ENCODE data around the gene BEST1. TPM values are rescaled to one million over a fixed set of nuclear protein-coding genes. Genes with fewer than 3 reads are reported as not detected.

BEST1 gene
- total RNA-seq, 1 experiment from 2014 or later, result 0.13 TPM

DNA sequence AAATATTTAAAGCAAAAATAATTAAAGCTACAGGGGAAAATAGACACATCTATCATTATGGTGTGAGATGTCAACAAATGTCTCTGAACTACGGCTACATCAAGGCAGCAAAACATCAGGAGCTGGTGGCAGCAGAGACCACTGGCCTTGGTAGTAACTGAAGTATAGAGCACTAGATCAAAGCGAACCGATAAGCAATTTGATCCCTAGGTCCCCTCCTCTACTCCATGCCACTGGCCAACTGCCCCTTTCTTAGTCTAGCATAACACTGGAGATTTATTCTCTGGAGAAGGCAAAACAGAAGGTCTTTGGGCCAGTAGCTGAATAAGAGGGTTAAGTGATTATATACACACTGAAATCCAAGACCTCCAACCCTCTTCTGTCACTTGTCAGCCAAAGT is 19.2 kb upstream of the BEST1 start:
- no peak for ATAC-seq
- Histone ChIP-seq H3K4me1 (ENCODE audit: control insufficient read depth, insufficient read depth, low read length) (no peaks in the 10 kb centered on the region), H3K27ac (ENCODE audit: low read length) (no peak overlapping the region), H3K27me3 (ENCODE audit: control insufficient read depth, insufficient read depth, low read length) (no peaks in the 10 kb centered on the region), H3K9me3 (ENCODE audit: control insufficient read depth, insufficient read depth, low read depth, low read length) (no peaks in the 10 kb centered on the region), H3K36me3 (ENCODE audit: control insufficient read depth, insufficient read depth, low read length) (no peaks in the 10 kb centered on the region), H3K4me3 (ENCODE audit: low read depth in 2 of 2, low read length in 2 of 2) (no peak overlapping the region)
- in situ Hi-C loops (cut with HindIII; ENCODE audit: low pct_unique_long_range_greater_than_20kb, low sequenced_read_pairs), result no loop called here
- intact Hi-C loops (cut with micrococcal nuclease; ENCODE audit: unreplicated experiment), result no loop called here
- DNase-seq (ENCODE audit: low read depth, low spot score), result no peak
- ChIA-PET CTCF (interaction anchor here (0.6 kb wide), 1 partner anchor 17 kb away, joined by 4 read pairs; no protein-coding TSS in a partner anchor), POLR2A (interaction anchor here (0.7 kb wide), 2 partner anchors 32 to 139 kb away, joined by 3 to 6 read pairs; no protein-coding TSS in a partner anchor)
- no peak for TF ChIP-seq CTCF (IDR thresholded peaks at IDR 0.05)
- no peak for TF ChIP-seq POLR2AphosphoS5 (IDR thresholded peaks at IDR 0.05; ENCODE audit: low read depth, low read length)
- TF ChIP-seq SIN3A (IDR thresholded peaks at IDR 0.05; ENCODE audit: borderline replicate concordance, insufficient read depth, low read depth, low read length), result no peak
- TF ChIP-seq, protein P1, sequence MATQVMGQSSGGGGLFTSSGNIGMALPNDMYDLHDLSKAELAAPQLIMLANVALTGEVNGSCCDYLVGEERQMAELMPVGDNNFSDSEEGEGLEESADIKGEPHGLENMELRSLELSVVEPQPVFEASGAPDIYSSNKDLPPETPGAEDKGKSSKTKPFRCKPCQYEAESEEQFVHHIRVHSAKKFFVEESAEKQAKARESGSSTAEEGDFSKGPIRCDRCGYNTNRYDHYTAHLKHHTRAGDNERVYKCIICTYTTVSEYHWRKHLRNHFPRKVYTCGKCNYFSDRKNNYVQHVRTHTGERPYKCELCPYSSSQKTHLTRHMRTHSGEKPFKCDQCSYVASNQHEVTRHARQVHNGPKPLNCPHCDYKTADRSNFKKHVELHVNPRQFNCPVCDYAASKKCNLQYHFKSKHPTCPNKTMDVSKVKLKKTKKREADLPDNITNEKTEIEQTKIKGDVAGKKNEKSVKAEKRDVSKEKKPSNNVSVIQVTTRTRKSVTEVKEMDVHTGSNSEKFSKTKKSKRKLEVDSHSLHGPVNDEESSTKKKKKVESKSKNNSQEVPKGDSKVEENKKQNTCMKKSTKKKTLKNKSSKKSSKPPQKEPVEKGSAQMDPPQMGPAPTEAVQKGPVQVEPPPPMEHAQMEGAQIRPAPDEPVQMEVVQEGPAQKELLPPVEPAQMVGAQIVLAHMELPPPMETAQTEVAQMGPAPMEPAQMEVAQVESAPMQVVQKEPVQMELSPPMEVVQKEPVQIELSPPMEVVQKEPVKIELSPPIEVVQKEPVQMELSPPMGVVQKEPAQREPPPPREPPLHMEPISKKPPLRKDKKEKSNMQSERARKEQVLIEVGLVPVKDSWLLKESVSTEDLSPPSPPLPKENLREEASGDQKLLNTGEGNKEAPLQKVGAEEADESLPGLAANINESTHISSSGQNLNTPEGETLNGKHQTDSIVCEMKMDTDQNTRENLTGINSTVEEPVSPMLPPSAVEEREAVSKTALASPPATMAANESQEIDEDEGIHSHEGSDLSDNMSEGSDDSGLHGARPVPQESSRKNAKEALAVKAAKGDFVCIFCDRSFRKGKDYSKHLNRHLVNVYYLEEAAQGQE (IDR thresholded peaks at IDR 0.05; ENCODE audit: insufficient read depth in 1 of 2, low read depth in 2 of 2, low read length in 1 of 2), result no peak
- no peak for TF ChIP-seq TCF7L2 (IDR thresholded peaks at IDR 0.05; ENCODE audit: low read depth, low read length)
- BruUV-seq (replicated peaks), result no TSS peak

- Histone ChIP-seq H3K27me3 (ENCODE audit: control insufficient read depth, insufficient read depth, low read length) (no peaks in the 10 kb centered on the region), H3K36me3 (ENCODE audit: control insufficient read depth, insufficient read depth, low read length) (no peaks in the 10 kb centered on the region), H3K4me3 (ENCODE audit: low read depth in 2 of 2, low read length in 2 of 2) (no peak overlapping the region), H3K9me3 (ENCODE audit: control insufficient read depth, insufficient read depth, low read depth, low read length) (peaks cover 7% of the 10 kb centered on the region; the same call in 1 of the 2 replicates), H3K27ac (ENCODE audit: low read length) (no peak overlapping the region), H3K4me1 (ENCODE audit: control insufficient read depth, insufficient read depth, low read length) (no peaks in the 10 kb centered on the region)
- POLR2A ChIA-PET, result no interaction called here
- ATAC-seq (no peak), DNase-seq (ENCODE audit: low read depth, low spot score) (no peak)
- intact Hi-C loops (cut with micrococcal nuclease; ENCODE audit: unreplicated experiment) (no loop called here), in situ Hi-C loops (cut with HindIII; ENCODE audit: low pct_unique_long_range_greater_than_20kb, low sequenced_read_pairs) (no loop called here)
- CTCF ChIA-PET, result no interaction called here
- no peak for TF ChIP-seq CTCF (IDR thresholded peaks at IDR 0.05)
- TF ChIP-seq POLR2AphosphoS5 (IDR thresholded peaks at IDR 0.05; ENCODE audit: low read depth, low read length), result no peak
- no peak for TF ChIP-seq TCF7L2 (IDR thresholded peaks at IDR 0.05; ENCODE audit: low read depth, low read length)
- TF ChIP-seq, protein P1 (IDR thresholded peaks at IDR 0.05; ENCODE audit: insufficient read depth in 1 of 2, low read depth in 2 of 2, low read length in 1 of 2), result no peak
- no peak for TF ChIP-seq SIN3A (IDR thresholded peaks at IDR 0.05; ENCODE audit: borderline replicate concordance, insufficient read depth, low read depth, low read length)
- no TSS peak for BruUV-seq (replicated peaks)
Measured at GRCh38 chr11:61935861-61936260, 14.3 kb upstream of the BEST1 start.
